GM12873 (cell line): ENCODE data around the gene TMEM232.

Experiments used
- CTCF ChIP-seq: IDR thresholded peaks from 2 replicates; pipeline ENCODE4 v1.5.1; 2012; ENCODE audit warnings: low read depth, mild to moderate bottlenecking, moderate library complexity, low read length, control low read depth; ENCODE audit not compliant: insufficient read depth; ENCODE audit errors: missing control alignments

The TMEM232 gene

GRCh38 chr5:110507972-110508371 is 218.5 kb downstream of the TMEM232 start:
- TF ChIP-seq CTCF, result no peak

- TF ChIP-seq CTCF, result no peak
These were observed 220.1 kb downstream of the TMEM232 start for GRCh38 chr5:110506378-110506777.

- no peak for TF ChIP-seq CTCF
These were observed 230.2 kb downstream of the TMEM232 start for GRCh38 chr5:110496276-110496675.

DNA sequence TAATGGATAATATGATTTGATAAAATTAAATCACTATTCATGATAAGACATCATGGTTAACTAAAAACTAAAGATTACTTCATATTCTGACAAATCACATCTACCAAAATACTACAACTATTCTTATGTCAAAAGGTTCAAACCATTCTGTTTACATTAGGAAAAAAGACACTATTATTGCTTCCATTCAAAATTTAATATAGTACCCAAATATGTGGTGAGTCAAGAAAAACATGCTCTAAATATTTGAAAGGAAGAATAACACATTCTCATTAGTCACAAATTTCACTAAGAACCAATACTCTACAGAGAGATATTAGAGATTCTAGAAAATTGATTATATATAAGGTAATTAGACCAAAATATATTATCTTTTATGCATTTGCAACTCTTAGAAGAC is 234.0 kb downstream of the TMEM232 start:
- no peak for TF ChIP-seq CTCF

- TF ChIP-seq CTCF, result no peak
These were observed 247.6 kb downstream of the TMEM232 start for GRCh38 chr5:110478895-110479294.

DNA sequence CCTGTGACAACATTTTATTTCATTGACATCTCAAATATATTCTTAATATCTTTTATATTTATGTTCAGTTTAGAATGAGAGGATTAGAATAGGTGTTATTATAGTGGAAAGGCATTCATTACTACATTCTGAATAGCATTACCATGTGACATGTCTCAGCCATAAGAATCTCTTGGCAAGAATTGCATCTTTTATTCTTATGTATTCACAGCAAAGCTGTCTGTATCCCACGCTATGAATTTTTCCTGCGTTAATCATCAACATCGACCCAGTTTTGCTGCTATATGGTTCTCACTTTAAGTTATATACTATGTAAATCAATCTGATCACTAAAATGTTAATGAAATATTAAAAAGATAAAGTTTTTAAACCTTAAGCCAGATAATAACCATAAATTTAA is 248.6 kb downstream of the TMEM232 start:
- TF ChIP-seq CTCF, result no peak

DNA sequence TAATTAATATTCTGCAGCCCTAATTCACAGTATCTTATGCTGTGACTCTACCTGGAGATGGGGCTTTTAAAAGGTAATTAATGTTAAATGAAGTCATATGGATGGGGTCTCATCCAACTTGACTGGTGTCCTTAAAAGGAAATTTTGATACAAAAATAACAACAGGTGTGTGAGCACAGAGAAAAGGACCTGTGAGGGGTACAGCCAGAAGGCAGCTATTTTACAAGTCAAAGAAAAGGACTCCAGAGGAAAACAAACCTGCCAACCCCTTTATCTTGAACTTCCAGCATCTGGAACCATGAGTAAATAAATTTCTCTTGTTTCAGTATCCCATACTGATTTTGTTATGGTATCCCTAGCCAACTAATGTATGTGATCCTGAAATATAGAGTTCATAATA is 250.3 kb downstream of the TMEM232 start:
- TF ChIP-seq CTCF, result no peak
